GM12878 (cell line): ENCODE measurements around the gene PARD6B.

ENCODE experiments used
- CTCF ChIP-seq, 3 experiments: IDR thresholded peaks in 2 of 3; conservative IDR thresholded peaks in 1 of 3; 2 replicates each; pipeline ENCODE4 v1.5.1; 2011; ENCODE audit warnings: low read depth in 3 of 3, low read length in 3 of 3, mild to moderate bottlenecking in 3 of 3, control low read depth in 2 of 3, moderate library complexity in 2 of 3, inconsistent platforms in 1 of 3, mixed read lengths in 1 of 3; ENCODE audit not compliant: control insufficient read depth in 2 of 3, insufficient read depth in 1 of 3; ENCODE audit errors: extremely low read depth in 1 of 3
- POLR2A ChIP-seq: IDR thresholded peaks from 2 replicates; pipeline ENCODE4 v1.6.1; 2011; ENCODE audit warnings: low read depth, mild to moderate bottlenecking, low read length
- SMARCA5 ChIP-seq: fragments of 450-650 bp; IDR thresholded peaks from 2 replicates; pipeline ENCODE4 v1.6.1; 2017; ENCODE audit warnings: mild to moderate bottlenecking
- SREBF2 ChIP-seq: IDR thresholded peaks from 2 replicates; pipeline ENCODE4 v1.6.1; 2012; ENCODE audit warnings: mild to moderate bottlenecking, low read length

- TF ChIP-seq CTCF (IDR thresholded peaks at IDR 0.05 in 2 of 3, conservative IDR thresholded peaks at IDR 0.05 in 1 of 3; ENCODE audit: control insufficient read depth in 2 of 3, extremely low read depth in 1 of 3, insufficient read depth in 1 of 3, low read depth in 3 of 3, low read length in 3 of 3), result no peak
- TF ChIP-seq SMARCA5, result no peak
- TF ChIP-seq POLR2A, result no peak
- TF ChIP-seq SREBF2, result no peak
These were observed 74.9 kb downstream of the PARD6B start for GRCh38 chr20:50806126-50806768.
